ENCODE results near the gene FMNL2.

The FMNL2 gene

GRCh38 chr2:152682663-152683062 lies 347.7 kb downstream of the FMNL2 start:
- no peak for DNase-seq

- DNase-seq = no peak
Measured at GRCh38 chr2:152683400-152683799, 348.4 kb downstream of the FMNL2 start.

GRCh38 chr2:152686321-152686720 lies 351.3 kb downstream of the FMNL2 start:
- no peak for DNase-seq

- no peak for DNase-seq
Measured at GRCh38 chr2:152693033-152693432, 358.1 kb downstream of the FMNL2 start.

- no peak for DNase-seq
Measured at GRCh38 chr2:152694161-152694661, 359.2 kb downstream of the FMNL2 start.

- DNase-seq = no peak
Measured at GRCh38 chr2:152695763-152696162, 360.8 kb downstream of the FMNL2 start.

- DNase-seq = no peak
Measured at GRCh38 chr2:152696476-152696875, 361.5 kb downstream of the FMNL2 start.

Data from KG1 (cell line).